ENCODE results near the gene C1orf35. TPM values are rescaled to one million over a fixed set of nuclear protein-coding genes. Genes with fewer than 3 reads are reported as not detected.

Gene C1orf35
- total and polyA plus RNA-seq, 2 experiments from 2014 or later: 14.0 to 67.6 TPM

DNA sequence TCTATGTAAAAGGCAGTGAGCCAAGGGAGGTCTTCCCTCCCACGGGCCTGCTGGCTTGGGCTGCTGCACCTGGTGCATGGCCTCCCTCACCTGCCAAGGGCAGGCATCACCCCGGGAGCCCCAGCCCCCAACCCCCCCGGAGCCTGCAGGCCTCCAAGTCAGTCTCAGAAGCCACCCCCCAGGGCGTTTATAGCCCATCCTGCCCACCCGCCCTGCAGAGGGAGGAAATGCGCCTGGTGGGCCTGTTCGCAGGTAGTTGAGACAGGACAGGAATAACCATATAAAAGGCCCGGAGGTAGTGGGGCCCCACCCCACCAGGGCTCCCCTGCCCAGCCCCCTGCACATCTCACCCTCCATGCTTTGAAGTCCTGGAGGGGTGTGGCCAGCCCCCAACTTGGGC lies 38.8 kb downstream of the C1orf35 start:
- H3K9me3 Mint-ChIP-seq: no peaks in the 10 kb centered on the region
- Histone ChIP-seq H3F3A (replicated peaks; ENCODE audit: low read depth) (no peaks in the 10 kb centered on the region), H3K4me1 (ENCODE audit: insufficient read depth) (peaks cover 5% of the 10 kb centered on the region; the same call in 1 of the 2 replicates), H3K4me2 (no peak overlapping the region), H2AFZ (no peak overlapping the region), H3K4me3 (no peak overlapping the region), H3K27me3 (ENCODE audit: insufficient read depth) (peaks cover 92% of the 10 kb centered on the region), H3K36me3 (ENCODE audit: insufficient read depth) (no peaks in the 10 kb centered on the region), H3K79me2 (replicated peaks; ENCODE audit: insufficient read depth) (no peaks in the 10 kb centered on the region), H4K20me1 (replicated peaks; ENCODE audit: insufficient read depth) (no peaks in the 10 kb centered on the region), H3K27ac (ENCODE audit: low read depth) (no peak overlapping the region), H3K9me2 (ENCODE audit: insufficient read depth) (no peaks in the 10 kb centered on the region)
- DNase-seq (ENCODE audit: low spot score) (no peak), ATAC-seq (no peak)
- H3K27ac Mint-ChIP-seq: no peak overlapping the region
- H3K4me3 Mint-ChIP-seq: no peak overlapping the region
- H3K36me3 Mint-ChIP-seq (ENCODE audit: low read depth): peaks cover 4% of the 10 kb centered on the region; the same call in 1 of the 3 replicates
- peaks cover 5% of the 10 kb centered on the region for H3K4me1 Mint-ChIP-seq
- H3K27me3 Mint-ChIP-seq (ENCODE audit: insufficient read depth, low read depth, poor library complexity): peaks cover 64% of the 10 kb centered on the region
- TF ChIP-seq, protein P1, sequence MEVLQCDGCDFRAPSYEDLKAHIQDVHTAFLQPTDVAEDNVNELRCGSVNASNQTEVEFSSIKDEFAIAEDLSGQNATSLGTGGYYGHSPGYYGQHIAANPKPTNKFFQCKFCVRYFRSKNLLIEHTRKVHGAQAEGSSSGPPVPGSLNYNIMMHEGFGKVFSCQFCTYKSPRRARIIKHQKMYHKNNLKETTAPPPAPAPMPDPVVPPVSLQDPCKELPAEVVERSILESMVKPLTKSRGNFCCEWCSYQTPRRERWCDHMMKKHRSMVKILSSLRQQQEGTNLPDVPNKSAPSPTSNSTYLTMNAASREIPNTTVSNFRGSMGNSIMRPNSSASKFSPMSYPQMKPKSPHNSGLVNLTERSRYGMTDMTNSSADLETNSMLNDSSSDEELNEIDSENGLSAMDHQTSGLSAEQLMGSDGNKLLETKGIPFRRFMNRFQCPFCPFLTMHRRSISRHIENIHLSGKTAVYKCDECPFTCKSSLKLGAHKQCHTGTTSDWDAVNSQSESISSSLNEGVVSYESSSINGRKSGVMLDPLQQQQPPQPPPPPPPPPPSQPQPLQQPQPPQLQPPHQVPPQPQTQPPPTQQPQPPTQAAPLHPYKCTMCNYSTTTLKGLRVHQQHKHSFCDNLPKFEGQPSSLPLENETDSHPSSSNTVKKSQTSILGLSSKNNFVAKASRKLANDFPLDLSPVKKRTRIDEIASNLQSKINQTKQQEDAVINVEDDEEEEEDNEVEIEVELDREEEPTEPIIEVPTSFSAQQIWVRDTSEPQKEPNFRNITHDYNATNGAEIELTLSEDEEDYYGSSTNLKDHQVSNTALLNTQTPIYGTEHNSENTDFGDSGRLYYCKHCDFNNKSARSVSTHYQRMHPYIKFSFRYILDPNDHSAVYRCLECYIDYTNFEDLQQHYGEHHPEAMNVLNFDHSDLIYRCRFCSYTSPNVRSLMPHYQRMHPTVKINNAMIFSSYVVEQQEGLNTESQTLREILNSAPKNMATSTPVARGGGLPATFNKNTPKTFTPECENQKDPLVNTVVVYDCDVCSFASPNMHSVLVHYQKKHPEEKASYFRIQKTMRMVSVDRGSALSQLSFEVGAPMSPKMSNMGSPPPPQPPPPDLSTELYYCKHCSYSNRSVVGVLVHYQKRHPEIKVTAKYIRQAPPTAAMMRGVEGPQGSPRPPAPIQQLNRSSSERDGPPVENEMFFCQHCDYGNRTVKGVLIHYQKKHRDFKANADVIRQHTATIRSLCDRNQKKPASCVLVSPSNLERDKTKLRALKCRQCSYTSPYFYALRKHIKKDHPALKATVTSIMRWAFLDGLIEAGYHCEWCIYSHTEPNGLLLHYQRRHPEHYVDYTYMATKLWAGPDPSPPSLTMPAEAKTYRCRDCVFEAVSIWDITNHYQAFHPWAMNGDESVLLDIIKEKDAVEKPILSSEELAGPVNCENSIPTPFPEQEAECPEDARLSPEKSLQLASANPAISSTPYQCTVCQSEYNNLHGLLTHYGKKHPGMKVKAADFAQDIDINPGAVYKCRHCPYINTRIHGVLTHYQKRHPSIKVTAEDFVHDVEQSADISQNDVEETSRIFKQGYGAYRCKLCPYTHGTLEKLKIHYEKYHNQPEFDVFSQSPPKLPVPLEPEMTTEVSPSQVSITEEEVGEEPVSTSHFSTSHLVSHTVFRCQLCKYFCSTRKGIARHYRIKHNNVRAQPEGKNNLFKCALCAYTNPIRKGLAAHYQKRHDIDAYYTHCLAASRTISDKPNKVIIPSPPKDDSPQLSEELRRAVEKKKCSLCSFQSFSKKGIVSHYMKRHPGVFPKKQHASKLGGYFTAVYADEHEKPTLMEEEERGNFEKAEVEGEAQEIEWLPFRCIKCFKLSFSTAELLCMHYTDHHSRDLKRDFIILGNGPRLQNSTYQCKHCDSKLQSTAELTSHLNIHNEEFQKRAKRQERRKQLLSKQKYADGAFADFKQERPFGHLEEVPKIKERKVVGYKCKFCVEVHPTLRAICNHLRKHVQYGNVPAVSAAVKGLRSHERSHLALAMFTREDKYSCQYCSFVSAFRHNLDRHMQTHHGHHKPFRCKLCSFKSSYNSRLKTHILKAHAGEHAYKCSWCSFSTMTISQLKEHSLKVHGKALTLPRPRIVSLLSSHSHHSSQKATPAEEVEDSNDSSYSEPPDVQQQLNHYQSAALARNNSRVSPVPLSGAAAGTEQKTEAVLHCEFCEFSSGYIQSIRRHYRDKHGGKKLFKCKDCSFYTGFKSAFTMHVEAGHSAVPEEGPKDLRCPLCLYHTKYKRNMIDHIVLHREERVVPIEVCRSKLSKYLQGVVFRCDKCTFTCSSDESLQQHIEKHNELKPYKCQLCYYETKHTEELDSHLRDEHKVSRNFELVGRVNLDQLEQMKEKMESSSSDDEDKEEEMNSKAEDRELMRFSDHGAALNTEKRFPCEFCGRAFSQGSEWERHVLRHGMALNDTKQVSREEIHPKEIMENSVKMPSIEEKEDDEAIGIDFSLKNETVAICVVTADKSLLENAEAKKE (CRISPR knock-in tag; IDR thresholded peaks at IDR 0.05): no peak
- TF ChIP-seq, protein P2, sequence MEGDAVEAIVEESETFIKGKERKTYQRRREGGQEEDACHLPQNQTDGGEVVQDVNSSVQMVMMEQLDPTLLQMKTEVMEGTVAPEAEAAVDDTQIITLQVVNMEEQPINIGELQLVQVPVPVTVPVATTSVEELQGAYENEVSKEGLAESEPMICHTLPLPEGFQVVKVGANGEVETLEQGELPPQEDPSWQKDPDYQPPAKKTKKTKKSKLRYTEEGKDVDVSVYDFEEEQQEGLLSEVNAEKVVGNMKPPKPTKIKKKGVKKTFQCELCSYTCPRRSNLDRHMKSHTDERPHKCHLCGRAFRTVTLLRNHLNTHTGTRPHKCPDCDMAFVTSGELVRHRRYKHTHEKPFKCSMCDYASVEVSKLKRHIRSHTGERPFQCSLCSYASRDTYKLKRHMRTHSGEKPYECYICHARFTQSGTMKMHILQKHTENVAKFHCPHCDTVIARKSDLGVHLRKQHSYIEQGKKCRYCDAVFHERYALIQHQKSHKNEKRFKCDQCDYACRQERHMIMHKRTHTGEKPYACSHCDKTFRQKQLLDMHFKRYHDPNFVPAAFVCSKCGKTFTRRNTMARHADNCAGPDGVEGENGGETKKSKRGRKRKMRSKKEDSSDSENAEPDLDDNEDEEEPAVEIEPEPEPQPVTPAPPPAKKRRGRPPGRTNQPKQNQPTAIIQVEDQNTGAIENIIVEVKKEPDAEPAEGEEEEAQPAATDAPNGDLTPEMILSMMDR (conservative IDR thresholded peaks at IDR 0.05; ENCODE audit: low read depth in 2 of 2): no peak
- TF ChIP-seq EZH2phosphoT487 (IDR thresholded peaks at IDR 0.05; ENCODE audit: unreplicated experiment) (no peak), POLR2AphosphoS5 (IDR thresholded peaks at IDR 0.05; ENCODE audit: low read depth) (no peak), JUNB (IDR thresholded peaks at IDR 0.05; ENCODE audit: unreplicated experiment) (no peak), CREB1 (CRISPR knock-in tag; IDR thresholded peaks at IDR 0.05; ENCODE audit: low read depth) (no peak)
